Measurements from ENCODE around the gene TRPM2. TPM values are rescaled to one million over a fixed set of nuclear protein-coding genes. Genes with fewer than 3 reads are reported as not detected.
"Not testable (repeated sequence)": the region's sequence is repeated elsewhere in the genome, so short reads cannot be mapped to it uniquely, and the experiment has no call there.

Gene TRPM2
- total RNA-seq, 1 experiment from 2014 or later, result not detected

GRCh38 chr21:44395260-44395659 lies 41.8 kb downstream of the TRPM2 start:
- no peak overlapping the region for H3K27ac Mint-ChIP-seq (ENCODE audit: unreplicated experiment)
- H3K9me3 Mint-ChIP-seq (ENCODE audit: low read depth, unreplicated experiment), result no peaks in the 10 kb centered on the region
- H3K4me3 Mint-ChIP-seq (ENCODE audit: low read depth, unreplicated experiment), result no peak overlapping the region
- intact Hi-C loops (cut with micrococcal nuclease; ENCODE audit: unreplicated experiment), result no loop called here
- H3K36me3 Mint-ChIP-seq (ENCODE audit: insufficient read depth, unreplicated experiment), result no peaks in the 10 kb centered on the region
- H3K27me3 Mint-ChIP-seq (ENCODE audit: unreplicated experiment), result peaks cover 33% of the 10 kb centered on the region
- CTCF ChIA-PET, result no interaction called here
- TF ChIP-seq, protein P1, sequence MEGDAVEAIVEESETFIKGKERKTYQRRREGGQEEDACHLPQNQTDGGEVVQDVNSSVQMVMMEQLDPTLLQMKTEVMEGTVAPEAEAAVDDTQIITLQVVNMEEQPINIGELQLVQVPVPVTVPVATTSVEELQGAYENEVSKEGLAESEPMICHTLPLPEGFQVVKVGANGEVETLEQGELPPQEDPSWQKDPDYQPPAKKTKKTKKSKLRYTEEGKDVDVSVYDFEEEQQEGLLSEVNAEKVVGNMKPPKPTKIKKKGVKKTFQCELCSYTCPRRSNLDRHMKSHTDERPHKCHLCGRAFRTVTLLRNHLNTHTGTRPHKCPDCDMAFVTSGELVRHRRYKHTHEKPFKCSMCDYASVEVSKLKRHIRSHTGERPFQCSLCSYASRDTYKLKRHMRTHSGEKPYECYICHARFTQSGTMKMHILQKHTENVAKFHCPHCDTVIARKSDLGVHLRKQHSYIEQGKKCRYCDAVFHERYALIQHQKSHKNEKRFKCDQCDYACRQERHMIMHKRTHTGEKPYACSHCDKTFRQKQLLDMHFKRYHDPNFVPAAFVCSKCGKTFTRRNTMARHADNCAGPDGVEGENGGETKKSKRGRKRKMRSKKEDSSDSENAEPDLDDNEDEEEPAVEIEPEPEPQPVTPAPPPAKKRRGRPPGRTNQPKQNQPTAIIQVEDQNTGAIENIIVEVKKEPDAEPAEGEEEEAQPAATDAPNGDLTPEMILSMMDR (IDR thresholded peaks at IDR 0.05; ENCODE audit: unreplicated experiment), result no peak
- no peaks in the 10 kb centered on the region for H3K4me1 Mint-ChIP-seq (ENCODE audit: low read depth, unreplicated experiment)
- DNase-seq, result no peak
- no TSS peak for BruUV-seq (replicated peaks)

- H3K4me1 Mint-ChIP-seq (ENCODE audit: low read depth, unreplicated experiment); H3K9me3 Mint-ChIP-seq (ENCODE audit: low read depth, unreplicated experiment); DNase-seq; CTCF ChIA-PET; H3K27ac Mint-ChIP-seq (ENCODE audit: unreplicated experiment); H3K36me3 Mint-ChIP-seq (ENCODE audit: insufficient read depth, unreplicated experiment); intact Hi-C loops (cut with micrococcal nuclease; ENCODE audit: unreplicated experiment); H3K4me3 Mint-ChIP-seq (ENCODE audit: low read depth, unreplicated experiment); BruUV-seq (replicated peaks): not testable (repeated sequence)
- H3K27me3 Mint-ChIP-seq (ENCODE audit: unreplicated experiment), result peaks cover 41% of the 10 kb centered on the region
Measured at GRCh38 chr21:44396803-44397202, 43.4 kb downstream of the TRPM2 start.

DNA sequence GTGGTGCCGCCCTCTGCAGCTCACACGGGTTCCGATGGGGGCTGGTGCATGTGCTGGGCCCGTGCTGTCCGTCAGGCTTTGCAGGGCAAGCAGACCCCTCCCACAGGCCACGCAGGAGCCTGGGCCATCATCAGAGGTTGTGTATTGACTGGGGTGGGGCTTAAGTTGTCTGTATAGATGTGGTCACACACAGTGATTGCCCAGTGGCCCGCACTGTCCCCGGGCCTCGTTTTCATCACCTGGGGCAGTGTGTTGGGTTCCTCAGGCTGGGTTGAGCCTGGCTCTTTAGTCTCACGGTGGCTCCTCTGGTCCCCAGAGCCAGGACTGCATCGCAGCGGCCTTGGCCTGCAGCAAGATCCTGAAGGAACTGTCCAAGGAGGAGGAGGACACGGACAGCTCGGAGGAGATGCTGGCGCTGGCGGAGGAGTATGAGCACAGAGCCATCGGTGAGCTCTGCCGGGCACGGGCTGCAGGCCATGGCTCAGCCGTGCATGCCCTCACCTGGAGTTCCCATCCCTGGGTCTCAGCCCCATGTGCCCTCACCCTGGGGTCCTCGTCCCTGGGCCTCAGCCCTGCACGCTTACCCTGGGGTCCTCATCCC lies 44.1 kb downstream of the TRPM2 start:
- Mint-ChIP-seq H3K4me1 (ENCODE audit: low read depth, unreplicated experiment) (no peaks in the 10 kb centered on the region), H3K36me3 (ENCODE audit: insufficient read depth, unreplicated experiment) (no peaks in the 10 kb centered on the region), H3K9me3 (ENCODE audit: low read depth, unreplicated experiment) (no peaks in the 10 kb centered on the region), H3K27me3 (ENCODE audit: unreplicated experiment) (peaks cover 41% of the 10 kb centered on the region), H3K4me3 (ENCODE audit: low read depth, unreplicated experiment) (no peak overlapping the region), H3K27ac (ENCODE audit: unreplicated experiment) (no peak overlapping the region)
- TF ChIP-seq, protein P1 (IDR thresholded peaks at IDR 0.05; ENCODE audit: unreplicated experiment), result no peak
- no peak for DNase-seq
- CTCF ChIA-PET, result no interaction called here
- intact Hi-C loops (cut with micrococcal nuclease; ENCODE audit: unreplicated experiment), result no loop called here
- no TSS peak for BruUV-seq (replicated peaks)

DNA sequence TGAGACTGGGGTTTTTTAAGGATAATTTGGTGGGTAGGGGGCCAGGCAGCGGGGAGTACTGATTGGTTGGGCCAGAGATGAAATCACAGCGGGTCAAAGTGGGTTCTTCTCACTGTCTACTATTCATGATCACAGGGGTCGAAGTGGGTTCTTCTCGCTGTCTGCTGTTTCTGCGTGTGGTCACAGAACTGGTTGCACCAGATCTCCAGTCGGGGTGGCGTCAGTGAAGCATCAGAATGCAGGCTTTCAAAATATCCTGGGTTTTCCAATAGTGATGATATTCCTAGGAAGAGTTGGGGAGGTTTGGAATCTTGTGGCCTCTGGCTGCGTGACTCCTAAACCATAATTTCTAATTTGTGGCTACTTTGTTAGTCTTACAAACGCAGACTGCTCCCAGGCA lies 45.1 kb downstream of the TRPM2 start:
- H3K36me3 Mint-ChIP-seq (ENCODE audit: insufficient read depth, unreplicated experiment), result no peaks in the 10 kb centered on the region
- no peaks in the 10 kb centered on the region for H3K4me1 Mint-ChIP-seq (ENCODE audit: low read depth, unreplicated experiment)
- no peak for DNase-seq
- H3K27ac Mint-ChIP-seq (ENCODE audit: unreplicated experiment), result no peak overlapping the region
- intact Hi-C loops (cut with micrococcal nuclease; ENCODE audit: unreplicated experiment), result no loop called here
- CTCF ChIA-PET, result no interaction called here
- H3K9me3 Mint-ChIP-seq (ENCODE audit: low read depth, unreplicated experiment), result no peaks in the 10 kb centered on the region
- BruUV-seq (replicated peaks), result no TSS peak
- peaks cover 31% of the 10 kb centered on the region for H3K27me3 Mint-ChIP-seq (ENCODE audit: unreplicated experiment)
- TF ChIP-seq, protein P1 (IDR thresholded peaks at IDR 0.05; ENCODE audit: unreplicated experiment), result no peak
- H3K4me3 Mint-ChIP-seq (ENCODE audit: low read depth, unreplicated experiment), result no peak overlapping the region

GRCh38 chr21:44399151-44399954 lies 45.9 kb downstream of the TRPM2 start:
- TF ChIP-seq, protein P1 (IDR thresholded peaks at IDR 0.05; ENCODE audit: unreplicated experiment), result no peak
- Mint-ChIP-seq H3K9me3 (ENCODE audit: low read depth, unreplicated experiment) (no peaks in the 10 kb centered on the region), H3K27me3 (ENCODE audit: unreplicated experiment) (peaks cover 27% of the 10 kb centered on the region), H3K4me3 (ENCODE audit: low read depth, unreplicated experiment) (no peak overlapping the region), H3K36me3 (ENCODE audit: insufficient read depth, unreplicated experiment) (no peaks in the 10 kb centered on the region), H3K4me1 (ENCODE audit: low read depth, unreplicated experiment) (no peaks in the 10 kb centered on the region), H3K27ac (ENCODE audit: unreplicated experiment) (no peak overlapping the region)
- intact Hi-C loops (cut with micrococcal nuclease; ENCODE audit: unreplicated experiment), result no loop called here
- no peak for DNase-seq
- CTCF ChIA-PET, result no interaction called here
- BruUV-seq (replicated peaks), result no TSS peak
